Left renal cortex interstitium (tissue), 4 donors: Measurements from ENCODE around the gene VAV2. TPM values are rescaled to one million over a fixed set of nuclear protein-coding genes. Genes with fewer than 3 reads are reported as not detected.

Experiments used
- DNase-seq, 4 donors: peaks; one replicate each; pipeline ENCODE4 v3.0.0-alpha.2; 2013; ENCODE audit warnings: low read depth in 4 of 4, low spot score in 2 of 4, missing footprints in 1 of 4
- polyA plus RNA-seq, 4 donors: library from polyadenylated mRNA; unstranded; fragments of 120-200 nt; gene quantifications; one replicate each; pipeline ENCODE4 v1.2.1, GENCODE V29; 2013; ENCODE audit not compliant: insufficient read length in 4 of 4

VAV2 gene
- polyA plus RNA-seq, 4 donors = 32.5 to 48.2 (median 38.4) TPM

- DNase-seq = no peak
These were observed 37.1 kb downstream of the VAV2 start for GRCh38 chr9:133954862-133955529.

DNA sequence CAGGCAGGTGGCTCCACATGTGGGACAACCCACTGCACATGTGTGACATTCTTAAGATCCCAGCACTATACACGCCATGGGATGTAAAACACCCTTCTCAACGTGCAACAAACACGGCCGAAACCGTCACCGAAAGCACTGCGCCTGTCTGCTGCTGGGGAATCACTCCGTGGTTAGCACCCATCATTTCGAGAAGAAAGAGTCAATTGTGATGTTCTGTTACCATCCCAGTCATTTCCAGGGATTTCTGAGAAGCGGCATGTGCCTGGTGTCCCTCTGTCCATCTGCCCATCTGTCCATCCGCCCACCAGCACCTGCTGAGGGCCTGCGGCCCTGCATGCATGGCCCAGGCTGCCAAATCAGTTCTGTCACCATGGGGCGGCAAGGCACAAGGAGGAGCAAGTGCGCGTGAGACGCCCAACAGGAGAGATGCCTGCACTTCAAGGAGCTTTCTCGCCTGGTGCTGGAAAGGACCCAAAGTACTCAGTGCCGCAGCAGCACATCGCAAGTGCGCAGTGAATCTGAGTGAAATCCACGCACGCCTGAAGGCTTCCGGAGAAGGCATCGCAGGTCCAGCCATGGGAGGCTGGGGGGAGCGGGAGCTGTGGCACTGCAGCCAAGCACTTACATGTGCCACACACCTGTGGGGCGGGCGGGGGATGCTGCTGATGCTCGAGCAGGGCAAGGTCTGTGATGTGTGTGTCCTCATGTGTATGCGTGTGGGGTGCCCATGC, 38.0 kb downstream of the VAV2 start:
- DNase-seq = no peak

DNA sequence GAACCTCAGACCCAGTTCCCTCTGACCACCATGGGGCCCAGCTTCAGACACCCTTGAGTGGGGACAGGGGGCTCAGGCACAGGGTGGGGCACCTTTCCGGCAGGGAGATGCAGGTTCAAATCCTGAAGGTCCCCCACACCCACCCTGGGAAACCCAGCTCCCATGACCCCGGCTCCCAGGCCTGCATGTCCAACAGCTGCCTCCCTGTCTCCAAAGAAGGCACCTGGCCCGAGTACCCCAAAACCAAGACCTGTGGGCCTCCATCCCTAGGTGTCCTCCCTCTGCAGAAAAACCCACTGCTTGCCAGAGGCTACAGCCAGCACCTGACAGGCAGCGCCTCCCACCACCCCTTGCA, 38.5 kb downstream of the VAV2 start:
- no peak for DNase-seq

- no peak for DNase-seq
These were observed 39.2 kb downstream of the VAV2 start for GRCh38 chr9:133952598-133953550.

GRCh38 chr9:133951265-133951664, 40.9 kb downstream of the VAV2 start:
- no peak for DNase-seq

GRCh38 chr9:133950629-133951111, 41.5 kb downstream of the VAV2 start:
- no peak for DNase-seq

GRCh38 chr9:133950192-133950591, 41.9 kb downstream of the VAV2 start:
- DNase-seq = no peak

- DNase-seq = no peak
These were observed 42.5 kb downstream of the VAV2 start for GRCh38 chr9:133949486-133950061.

- DNase-seq = no peak
These were observed 43.3 kb downstream of the VAV2 start for GRCh38 chr9:133948561-133949485.

DNA sequence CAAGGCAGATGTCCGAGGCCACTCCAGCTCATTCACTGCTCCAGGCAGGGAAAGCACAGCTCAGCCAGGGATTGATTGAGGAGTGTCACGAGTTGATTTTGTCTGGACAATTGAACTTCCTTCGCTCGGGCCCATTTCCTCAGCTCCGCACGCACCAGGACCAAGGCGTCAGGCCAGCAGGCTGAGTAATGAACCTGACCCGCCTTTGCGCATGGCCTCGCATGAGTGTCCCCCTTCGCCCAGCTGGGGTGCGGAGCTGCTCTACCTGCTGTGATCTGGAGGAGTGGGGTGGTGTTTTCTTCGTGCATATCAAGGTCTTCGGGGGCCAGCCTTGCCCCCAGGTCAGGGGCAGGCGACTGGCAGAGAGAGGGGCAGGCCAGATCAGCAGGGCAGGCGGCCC, 44.0 kb downstream of the VAV2 start:
- DNase-seq = no peak

- no peak for DNase-seq
These were observed 45.2 kb downstream of the VAV2 start for GRCh38 chr9:133946840-133947486.

GRCh38 chr9:133945977-133946753, 46.0 kb downstream of the VAV2 start:
- DNase-seq = no peak

GRCh38 chr9:133945314-133945975, 46.7 kb downstream of the VAV2 start:
- no peak for DNase-seq

DNA sequence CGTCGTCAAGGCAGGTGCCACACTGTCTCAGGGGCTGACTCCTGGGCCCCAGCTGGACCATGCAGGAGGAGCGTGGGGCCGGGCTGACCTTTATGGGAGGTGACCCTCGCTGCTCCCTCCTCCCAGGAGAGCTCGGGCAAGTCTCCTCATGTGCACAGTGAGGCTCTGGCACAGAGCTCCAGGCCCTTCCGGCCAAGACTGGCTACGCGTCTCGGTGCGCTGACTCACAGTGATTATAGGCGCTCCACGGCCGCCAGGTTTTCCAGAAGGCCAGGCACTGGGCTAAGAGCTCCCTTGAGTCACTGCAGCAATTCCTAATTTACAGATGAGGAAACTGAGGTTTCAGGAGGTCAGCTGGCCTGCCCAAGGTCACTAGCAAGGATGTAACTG, 47.4 kb downstream of the VAV2 start:
- DNase-seq = no peak

DNA sequence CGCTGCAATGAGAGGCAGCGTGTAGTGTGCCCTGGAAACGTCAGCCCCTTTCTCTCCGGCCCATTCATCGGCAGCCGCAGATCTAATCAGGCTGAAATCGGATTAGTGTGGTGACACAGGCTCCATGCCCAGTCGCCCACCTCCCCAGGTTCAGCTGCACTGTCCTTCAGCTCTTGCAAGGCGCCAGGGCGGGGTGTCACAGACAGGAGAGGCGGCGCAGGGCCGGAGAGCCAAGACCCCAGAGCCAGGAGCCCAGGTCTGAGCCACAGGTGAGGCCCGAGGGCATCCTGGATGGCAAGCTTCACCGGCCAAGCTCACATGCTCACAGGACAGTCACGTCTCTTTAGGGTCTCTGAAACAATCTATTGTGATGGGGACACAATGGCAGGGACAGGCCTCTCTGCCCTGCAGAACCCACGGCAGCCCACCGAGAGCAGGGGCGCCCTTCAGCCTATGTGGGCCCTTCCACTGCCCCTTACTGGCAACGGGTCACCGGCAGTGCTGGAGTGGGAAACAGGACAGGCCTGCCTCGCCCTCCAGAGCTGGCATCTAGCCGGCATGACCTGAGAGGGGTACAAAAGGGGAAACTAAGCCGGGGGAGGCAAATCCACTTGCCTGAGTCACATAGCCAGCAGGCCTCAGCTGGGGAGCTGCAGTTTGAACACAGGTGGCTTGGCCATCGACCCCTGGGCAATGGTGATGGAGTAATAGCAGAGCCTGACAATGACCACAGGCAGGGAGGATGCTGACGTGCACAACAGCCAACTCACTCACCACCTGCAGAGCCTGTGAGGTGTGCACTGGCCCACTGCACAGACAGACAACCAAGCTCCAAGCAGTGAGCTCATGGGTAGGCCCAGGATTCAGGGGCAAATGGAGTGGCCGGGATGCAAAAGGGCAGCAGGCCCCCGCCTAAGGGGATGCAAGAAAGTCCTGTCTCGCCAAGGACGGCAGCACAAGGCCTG, 48.1 kb downstream of the VAV2 start:
- no peak for DNase-seq

DNA sequence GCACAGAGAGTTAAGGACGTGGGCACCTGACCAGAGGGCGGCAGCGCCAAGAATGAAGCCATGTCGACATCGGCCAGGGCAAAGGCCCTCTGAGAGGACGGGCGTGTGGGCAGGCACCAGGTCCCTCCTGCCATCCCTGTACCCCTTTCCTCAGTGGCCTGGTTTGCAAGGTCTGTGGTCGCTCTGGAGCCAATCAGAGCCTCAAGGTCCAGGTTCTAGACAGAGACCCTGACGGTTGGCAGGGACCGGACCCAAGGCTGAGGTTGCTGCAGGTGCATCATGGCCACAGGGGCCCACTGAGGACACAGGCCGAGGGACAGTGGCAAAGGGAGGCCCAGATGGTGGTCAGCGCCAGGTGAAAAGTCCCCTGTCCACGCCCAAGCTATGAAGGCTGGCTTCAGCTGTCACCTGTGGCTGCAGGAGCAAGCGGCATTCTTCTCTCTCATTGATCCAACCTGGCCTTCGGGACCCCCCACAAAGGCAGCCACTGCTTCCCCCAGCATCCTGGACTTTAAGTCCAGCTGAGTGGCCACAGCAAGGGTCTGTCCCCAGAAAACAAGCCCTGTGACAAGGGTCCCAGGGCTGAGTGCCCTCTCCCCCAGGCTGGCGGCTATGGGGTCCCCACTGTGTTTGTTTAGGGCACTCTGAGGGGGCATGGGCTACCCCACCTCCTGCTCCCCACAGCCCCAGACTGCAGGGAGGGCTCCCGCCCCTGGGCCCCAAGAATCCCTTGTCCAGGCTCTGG, 48.9 kb downstream of the VAV2 start:
- DNase-seq = no peak
